ENCODE results near the gene TIGD7. TPM values are rescaled to one million over a fixed set of nuclear protein-coding genes. Genes with fewer than 3 reads are reported as not detected.

Gene TIGD7
- polyA plus RNA-seq, 3 donors = 0.32 to 1.4 (median 0.64) TPM

GRCh38 chr16:3282730-3283542 lies 22.3 kb downstream of the TIGD7 start, which contains the start of gene ZNF263:
Gene ZNF263, plus strand, starts transcription at chr16:3283491. Its CDS starts 328 bp downstream, at chr16:3283819.
- WGBS (ENCODE audit: insufficient coverage) = under 1% methylated on average over 66 of the region's 72 CpGs

More at GRCh38 chr16:3282730-3283542, 22.3 kb downstream of the TIGD7 start, which contains the start of gene ZNF263:
- peak within 1 kb of the TSS; percentile 91 to 98 for H3K4me3 Mint-ChIP-seq
- H3K27ac ChIP-seq (ENCODE audit: low read depth in 1 of 2, low read length in 2 of 2) = peak within 1 kb of the TSS; percentile 96
- peaks cover 5 to 9% (median 7%) of the 10 kb centered on the region in 3 donors for H3K27me3 Mint-ChIP-seq (ENCODE audit: low read depth in 3 of 3)
- peaks cover 42% of the 10 kb centered on the region for H3K79me2 ChIP-seq (ENCODE audit: insufficient read depth, low read length)
- H3K36me3 Mint-ChIP-seq = peaks cover 29 to 34% of the 10 kb centered on the region in 2 donors
- H3K4me1 Mint-ChIP-seq = peaks cover 28% of the 10 kb centered on the region
- peak within 1 kb of the TSS; percentile 92 for H2AFZ ChIP-seq (ENCODE audit: insufficient read depth, low read depth, low read length, poor library complexity, severe bottlenecking)
- peak within 1 kb of the TSS; percentile 92 for H3K9ac ChIP-seq (ENCODE audit: insufficient read depth, low read length, poor library complexity, severe bottlenecking)
- H3K36me3 ChIP-seq (replicated peaks in 1 of 2; ENCODE audit: control insufficient read depth in 1 of 2, insufficient read depth in 2 of 2, low read length in 2 of 2) = peaks cover 21 to 28% of the 10 kb centered on the region in 2 donors
- peak within 1 kb of the TSS; percentile 95 to 99 (median 96) for H3K27ac Mint-ChIP-seq
- peaks cover 21 to 40% (median 29%) of the 10 kb centered on the region in 7 donors for H3K9me3 Mint-ChIP-seq
- peaks cover 25 to 32% of the 10 kb centered on the region in 2 donors for H3K9me3 ChIP-seq (replicated peaks in 1 of 2; ENCODE audit: control insufficient read depth in 1 of 2, insufficient read depth in 1 of 2, low read length in 2 of 2)
- intact Hi-C loops (cut with micrococcal nuclease) = loop anchor here (1.0 to 5.0 kb wide), 7 partner anchors 18 to 174 kb away; partner anchors contain the start of genes MEFV (in 1 of the 2), NAA60 (in 1 of the 2), ZNF174 (in 1 of the 2) and ZNF200 (in 1 of the 2)
- peak; percentile 94 to 97 (median 97) for DNase-seq
- peaks cover 6% of the 10 kb centered on the region for H4K20me1 ChIP-seq (ENCODE audit: insufficient read depth, low read length)
- peak within 1 kb of the TSS; percentile 90 for H3K4me2 ChIP-seq (replicated peaks; ENCODE audit: extremely low read depth, low read length, poor library complexity, severe bottlenecking)
- H3K4me3 ChIP-seq (replicated peaks in 1 of 3; ENCODE audit: low read depth in 2 of 3, low read length in 3 of 3) = peak within 1 kb of the TSS; percentile 79 to 90 (median 87)
- no peak for TF ChIP-seq CTCF (IDR thresholded peaks at IDR 0.05)
- H3K27me3 ChIP-seq (ENCODE audit: control insufficient read depth in 2 of 2, insufficient read depth in 2 of 2, low read length in 2 of 2) = peaks cover 0 to 4% of the 10 kb centered on the region in 2 donors
- peaks cover 37 to 43% of the 10 kb centered on the region in 2 donors for H3K4me1 ChIP-seq (ENCODE audit: control insufficient read depth in 1 of 2, insufficient read depth in 2 of 2, low read length in 2 of 2)
